Measurements from ENCODE around the gene YIPF7.

GRCh38 chr4:44663539-44664263 is 12.3 kb upstream of the YIPF7 start:
- TF ChIP-seq EGR1 (IDR thresholded peaks at IDR 0.05; ENCODE audit: low read depth in 2 of 2) (no peak), CTCF (IDR thresholded peaks at IDR 0.05; ENCODE audit: low read depth, low read length, missing input control) (no peak), REST (IDR thresholded peaks at IDR 0.05) (no peak), RAD21 (IDR thresholded peaks at IDR 0.05) (no peak), MAX (IDR thresholded peaks at IDR 0.05) (no peak), ATF3 (IDR thresholded peaks at IDR 0.05) (no peak), NR2F2 (IDR thresholded peaks at IDR 0.05) (no peak), YY1 (IDR thresholded peaks at IDR 0.05) (no peak), JUND (IDR thresholded peaks at IDR 0.05) (no peak), ZBTB33 (IDR thresholded peaks at IDR 0.05) (no peak)
